Glomerular visceral epithelial cell (primary cell): Measurements from ENCODE around the gene CCNG1.
"Not testable (repeated sequence)": the region's sequence is repeated elsewhere in the genome, so short reads cannot be mapped to it uniquely, and the experiment has no call there.

ENCODE experiments used
- DNase-seq: peaks from one replicate; pipeline ENCODE4 v3.0.0-alpha.2; 2016; ENCODE audit errors: extremely low spot score

Gene CCNG1

GRCh38 chr5:163444526-163444925, 7.1 kb downstream of the CCNG1 start:
- no peak for DNase-seq

DNA sequence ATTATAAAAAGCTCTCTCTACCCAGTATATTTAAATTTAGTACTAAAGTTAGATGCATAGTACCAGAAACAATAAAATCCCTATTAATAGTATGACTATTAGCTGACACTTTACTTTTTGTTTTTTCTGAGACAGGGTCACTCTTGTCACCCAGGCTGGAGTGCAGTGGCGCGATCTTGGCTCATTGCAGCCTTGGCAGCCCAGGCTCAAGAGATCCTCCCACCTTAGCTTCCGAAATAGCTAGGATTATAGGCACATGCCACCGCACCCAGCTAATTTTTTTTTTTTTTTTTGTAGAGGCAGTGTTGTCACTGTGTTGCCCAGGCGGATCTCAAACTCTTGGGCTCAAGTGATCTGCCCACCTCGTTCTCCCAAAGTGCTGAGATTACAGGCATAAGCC, 8.0 kb downstream of the CCNG1 start:
- no peak for DNase-seq

GRCh38 chr5:163447191-163447590, 9.8 kb downstream of the CCNG1 start:
- no peak for DNase-seq

DNA sequence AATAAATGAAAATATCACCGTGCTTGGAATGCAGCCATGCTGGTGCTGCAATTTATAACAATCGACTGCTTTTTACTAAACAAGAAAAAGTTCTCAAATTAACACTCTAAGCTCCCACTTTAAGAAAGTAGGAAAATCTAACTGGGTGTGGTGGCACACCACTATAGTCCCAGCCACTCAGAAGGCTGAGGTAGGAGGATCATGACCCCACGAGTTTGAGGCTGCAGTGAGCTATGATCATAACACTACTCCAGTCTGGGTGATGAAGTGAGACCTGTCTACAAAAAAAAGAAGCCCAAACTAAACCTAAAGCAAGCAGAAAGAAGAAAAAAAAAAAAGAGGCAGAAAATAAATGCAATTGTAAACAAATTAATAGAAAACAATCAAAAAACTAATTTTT, 10.5 kb downstream of the CCNG1 start:
- no peak for DNase-seq

GRCh38 chr5:163448491-163448890, 11.1 kb downstream of the CCNG1 start:
- DNase-seq: no peak

DNA sequence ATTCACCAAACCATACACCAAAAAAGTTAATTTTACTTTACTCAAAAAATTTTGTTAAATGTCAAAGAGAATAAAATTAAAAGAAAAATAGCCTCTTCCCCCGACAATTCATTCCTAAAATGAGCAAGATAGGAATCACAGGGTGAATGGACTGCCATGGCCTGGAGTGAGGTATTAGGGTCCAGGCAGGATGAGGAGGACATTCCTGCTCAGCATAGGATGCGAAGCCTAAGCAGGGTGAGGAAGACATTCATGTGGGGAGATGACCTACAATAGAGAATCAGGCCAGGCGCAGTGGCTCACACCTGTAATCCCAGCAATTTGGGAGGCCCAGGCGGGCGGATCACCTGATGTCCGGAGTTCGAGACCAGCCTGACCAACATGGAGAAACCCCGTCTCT, 14.1 kb downstream of the CCNG1 start:
- DNase-seq: no peak

- DNase-seq: no peak
Observed at GRCh38 chr5:163453705-163454104, 16.3 kb downstream of the CCNG1 start.

DNA sequence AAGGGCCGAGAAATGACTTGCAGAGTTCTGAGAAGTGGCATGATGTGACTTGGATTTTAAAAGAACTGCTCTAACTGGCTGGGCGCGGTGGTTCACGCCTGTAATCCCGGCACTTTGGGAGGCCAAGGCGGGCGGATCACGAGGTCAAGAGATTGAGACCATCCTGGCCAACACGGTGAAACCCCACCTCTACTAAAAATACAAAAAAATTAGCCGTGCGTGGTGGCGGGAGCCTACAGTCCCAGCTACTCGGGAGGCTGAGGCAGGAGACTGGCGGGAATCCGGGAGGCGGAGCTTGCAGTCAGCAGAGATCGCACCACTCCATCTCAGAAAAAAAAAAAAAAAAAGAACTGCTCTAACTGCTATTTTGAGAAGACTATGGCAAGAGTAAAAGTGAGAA, 18.0 kb downstream of the CCNG1 start:
- DNase-seq: not testable (repeated sequence)

GRCh38 chr5:163456029-163456589, 18.7 kb downstream of the CCNG1 start:
- DNase-seq: no peak

DNA sequence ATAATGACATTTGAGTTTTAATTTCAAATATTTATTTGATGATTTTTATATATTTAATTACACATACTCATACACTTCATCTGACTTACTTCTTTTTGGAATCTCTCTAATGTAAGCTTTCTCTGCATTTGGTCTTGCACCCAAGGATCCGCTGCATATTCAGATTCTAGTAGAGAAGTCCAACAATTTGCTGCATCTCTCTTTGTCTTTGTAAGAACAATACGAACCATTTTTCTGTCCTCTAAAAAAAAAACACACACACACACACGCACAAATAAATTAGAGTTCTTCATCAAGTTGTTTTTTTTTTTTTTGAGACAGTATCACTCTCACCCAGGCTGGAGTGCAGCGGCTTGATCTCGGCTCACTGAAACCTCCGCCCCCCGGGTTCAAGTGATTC, 19.4 kb downstream of the CCNG1 start:
- DNase-seq: no peak

GRCh38 chr5:163458778-163459385, 21.5 kb downstream of the CCNG1 start:
- no peak for DNase-seq

- no peak for DNase-seq
Observed at GRCh38 chr5:163459462-163459818, 22.0 kb downstream of the CCNG1 start.

- DNase-seq: peak; percentile 99
Observed at GRCh38 chr5:163459819-163460561, 22.6 kb downstream of the CCNG1 start, which contains the start of gene NUDCD2. Gene NUDCD2 (minus strand): TSS chr5:163460102. CDS start chr5:163460050, 52 bp downstream.

- DNase-seq: peak; percentile 52
Observed at GRCh38 chr5:163460562-163461171, 23.3 kb downstream of the CCNG1 start, which contains the start of gene HMMR. Gene HMMR (plus strand): TSS chr5:163460632. CDS start chr5:163460693, 61 bp downstream.

DNA sequence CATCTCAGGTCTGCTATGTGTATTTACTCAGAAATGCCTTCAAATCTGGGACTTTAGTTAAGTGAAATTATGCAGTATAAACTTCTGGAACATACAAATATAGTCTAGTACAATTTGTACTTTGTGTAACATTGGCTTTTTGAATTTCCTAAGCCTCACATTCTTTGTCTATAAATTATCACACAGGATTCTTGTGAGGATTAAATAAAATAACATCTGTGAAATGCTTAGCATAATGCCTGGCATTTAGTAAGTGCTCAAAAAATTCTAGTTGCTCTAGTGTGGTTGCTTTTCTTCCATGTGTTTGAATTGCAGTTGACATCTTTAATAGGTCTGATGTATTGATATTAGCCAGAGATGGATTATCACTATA, 25.7 kb downstream of the CCNG1 start:
- DNase-seq: no peak

DNA sequence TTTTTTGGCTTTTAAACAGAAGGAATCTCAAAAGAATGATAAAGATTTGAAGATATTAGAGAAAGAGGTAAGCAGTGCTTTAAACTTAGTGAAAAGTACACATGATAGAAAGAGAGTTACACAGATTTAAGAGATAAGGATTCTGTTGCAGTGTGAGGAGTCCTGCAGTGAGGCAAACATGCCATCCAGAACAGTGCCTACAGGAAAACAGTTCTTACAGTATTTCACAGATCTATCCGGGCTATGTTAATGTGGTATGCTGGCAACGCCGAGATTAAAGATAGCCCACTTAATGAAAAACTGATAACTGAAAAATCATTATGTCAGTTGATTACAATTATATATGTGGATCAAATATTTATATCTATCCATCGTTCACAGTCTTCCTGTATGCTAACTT, 30.3 kb downstream of the CCNG1 start:
- no peak for DNase-seq

- no peak for DNase-seq
Observed at GRCh38 chr5:163473635-163474243, 36.3 kb downstream of the CCNG1 start.

GRCh38 chr5:163475411-163475810, 38.0 kb downstream of the CCNG1 start:
- DNase-seq: no peak

- DNase-seq: no peak
Observed at GRCh38 chr5:163478126-163478981, 41.0 kb downstream of the CCNG1 start.

DNA sequence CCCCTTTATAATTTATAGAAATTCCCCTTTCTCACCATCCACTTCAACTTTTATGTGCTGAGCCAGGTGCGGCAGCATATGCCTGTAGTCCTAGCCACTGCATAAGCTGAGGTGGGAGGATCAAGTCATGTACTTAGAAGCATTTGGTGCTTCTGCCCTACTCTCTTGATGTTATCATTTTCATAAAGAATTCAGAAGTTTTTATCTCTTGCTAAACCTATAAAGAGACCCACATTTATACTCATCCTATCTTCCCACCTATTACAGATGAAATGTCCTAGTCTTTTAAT, 41.5 kb downstream of the CCNG1 start:
- DNase-seq: no peak

GRCh38 chr5:163489055-163489744, 51.8 kb downstream of the CCNG1 start:
- DNase-seq: peak; percentile 22
